H1 (cell line): ENCODE measurements around the gene TAS2R40.

Source experiments
- KDM1A ChIP-seq: fragments of 200-600, 300-600 bp; sonication (generic); IDR thresholded peaks from 2 replicates; pipeline ENCODE4 v1.7.1; 2016; ENCODE audit warnings: mild to moderate bottlenecking, low read length, borderline replicate concordance
- TF ChIP-seq, protein P1 (sequence below): IDR thresholded peaks from 2 replicates; pipeline ENCODE4 v1.6.1; 2012; ENCODE audit warnings: inconsistent platforms
- TF ChIP-seq, protein P2 (sequence below): fragments of 300-600 bp; sonication (generic); IDR thresholded peaks from 2 replicates; pipeline ENCODE4 v1.7.1; 2012; ENCODE audit warnings: low read length, moderate library complexity, mild to moderate bottlenecking, inconsistent platforms; ENCODE audit not compliant: insufficient replicate concordance

GRCh38 chr7:143263266-143264195 is 41.7 kb downstream of the TAS2R40 start, which contains the start of gene GSTK1:
- TF ChIP-seq, protein P1, sequence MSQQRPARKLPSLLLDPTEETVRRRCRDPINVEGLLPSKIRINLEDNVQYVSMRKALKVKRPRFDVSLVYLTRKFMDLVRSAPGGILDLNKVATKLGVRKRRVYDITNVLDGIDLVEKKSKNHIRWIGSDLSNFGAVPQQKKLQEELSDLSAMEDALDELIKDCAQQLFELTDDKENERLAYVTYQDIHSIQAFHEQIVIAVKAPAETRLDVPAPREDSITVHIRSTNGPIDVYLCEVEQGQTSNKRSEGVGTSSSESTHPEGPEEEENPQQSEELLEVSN, result 0 out of 2 replicates have a peak, but pooled peaks have one; percentile 22
- TF ChIP-seq KDM1A, result no peak
- TF ChIP-seq, protein P2, sequence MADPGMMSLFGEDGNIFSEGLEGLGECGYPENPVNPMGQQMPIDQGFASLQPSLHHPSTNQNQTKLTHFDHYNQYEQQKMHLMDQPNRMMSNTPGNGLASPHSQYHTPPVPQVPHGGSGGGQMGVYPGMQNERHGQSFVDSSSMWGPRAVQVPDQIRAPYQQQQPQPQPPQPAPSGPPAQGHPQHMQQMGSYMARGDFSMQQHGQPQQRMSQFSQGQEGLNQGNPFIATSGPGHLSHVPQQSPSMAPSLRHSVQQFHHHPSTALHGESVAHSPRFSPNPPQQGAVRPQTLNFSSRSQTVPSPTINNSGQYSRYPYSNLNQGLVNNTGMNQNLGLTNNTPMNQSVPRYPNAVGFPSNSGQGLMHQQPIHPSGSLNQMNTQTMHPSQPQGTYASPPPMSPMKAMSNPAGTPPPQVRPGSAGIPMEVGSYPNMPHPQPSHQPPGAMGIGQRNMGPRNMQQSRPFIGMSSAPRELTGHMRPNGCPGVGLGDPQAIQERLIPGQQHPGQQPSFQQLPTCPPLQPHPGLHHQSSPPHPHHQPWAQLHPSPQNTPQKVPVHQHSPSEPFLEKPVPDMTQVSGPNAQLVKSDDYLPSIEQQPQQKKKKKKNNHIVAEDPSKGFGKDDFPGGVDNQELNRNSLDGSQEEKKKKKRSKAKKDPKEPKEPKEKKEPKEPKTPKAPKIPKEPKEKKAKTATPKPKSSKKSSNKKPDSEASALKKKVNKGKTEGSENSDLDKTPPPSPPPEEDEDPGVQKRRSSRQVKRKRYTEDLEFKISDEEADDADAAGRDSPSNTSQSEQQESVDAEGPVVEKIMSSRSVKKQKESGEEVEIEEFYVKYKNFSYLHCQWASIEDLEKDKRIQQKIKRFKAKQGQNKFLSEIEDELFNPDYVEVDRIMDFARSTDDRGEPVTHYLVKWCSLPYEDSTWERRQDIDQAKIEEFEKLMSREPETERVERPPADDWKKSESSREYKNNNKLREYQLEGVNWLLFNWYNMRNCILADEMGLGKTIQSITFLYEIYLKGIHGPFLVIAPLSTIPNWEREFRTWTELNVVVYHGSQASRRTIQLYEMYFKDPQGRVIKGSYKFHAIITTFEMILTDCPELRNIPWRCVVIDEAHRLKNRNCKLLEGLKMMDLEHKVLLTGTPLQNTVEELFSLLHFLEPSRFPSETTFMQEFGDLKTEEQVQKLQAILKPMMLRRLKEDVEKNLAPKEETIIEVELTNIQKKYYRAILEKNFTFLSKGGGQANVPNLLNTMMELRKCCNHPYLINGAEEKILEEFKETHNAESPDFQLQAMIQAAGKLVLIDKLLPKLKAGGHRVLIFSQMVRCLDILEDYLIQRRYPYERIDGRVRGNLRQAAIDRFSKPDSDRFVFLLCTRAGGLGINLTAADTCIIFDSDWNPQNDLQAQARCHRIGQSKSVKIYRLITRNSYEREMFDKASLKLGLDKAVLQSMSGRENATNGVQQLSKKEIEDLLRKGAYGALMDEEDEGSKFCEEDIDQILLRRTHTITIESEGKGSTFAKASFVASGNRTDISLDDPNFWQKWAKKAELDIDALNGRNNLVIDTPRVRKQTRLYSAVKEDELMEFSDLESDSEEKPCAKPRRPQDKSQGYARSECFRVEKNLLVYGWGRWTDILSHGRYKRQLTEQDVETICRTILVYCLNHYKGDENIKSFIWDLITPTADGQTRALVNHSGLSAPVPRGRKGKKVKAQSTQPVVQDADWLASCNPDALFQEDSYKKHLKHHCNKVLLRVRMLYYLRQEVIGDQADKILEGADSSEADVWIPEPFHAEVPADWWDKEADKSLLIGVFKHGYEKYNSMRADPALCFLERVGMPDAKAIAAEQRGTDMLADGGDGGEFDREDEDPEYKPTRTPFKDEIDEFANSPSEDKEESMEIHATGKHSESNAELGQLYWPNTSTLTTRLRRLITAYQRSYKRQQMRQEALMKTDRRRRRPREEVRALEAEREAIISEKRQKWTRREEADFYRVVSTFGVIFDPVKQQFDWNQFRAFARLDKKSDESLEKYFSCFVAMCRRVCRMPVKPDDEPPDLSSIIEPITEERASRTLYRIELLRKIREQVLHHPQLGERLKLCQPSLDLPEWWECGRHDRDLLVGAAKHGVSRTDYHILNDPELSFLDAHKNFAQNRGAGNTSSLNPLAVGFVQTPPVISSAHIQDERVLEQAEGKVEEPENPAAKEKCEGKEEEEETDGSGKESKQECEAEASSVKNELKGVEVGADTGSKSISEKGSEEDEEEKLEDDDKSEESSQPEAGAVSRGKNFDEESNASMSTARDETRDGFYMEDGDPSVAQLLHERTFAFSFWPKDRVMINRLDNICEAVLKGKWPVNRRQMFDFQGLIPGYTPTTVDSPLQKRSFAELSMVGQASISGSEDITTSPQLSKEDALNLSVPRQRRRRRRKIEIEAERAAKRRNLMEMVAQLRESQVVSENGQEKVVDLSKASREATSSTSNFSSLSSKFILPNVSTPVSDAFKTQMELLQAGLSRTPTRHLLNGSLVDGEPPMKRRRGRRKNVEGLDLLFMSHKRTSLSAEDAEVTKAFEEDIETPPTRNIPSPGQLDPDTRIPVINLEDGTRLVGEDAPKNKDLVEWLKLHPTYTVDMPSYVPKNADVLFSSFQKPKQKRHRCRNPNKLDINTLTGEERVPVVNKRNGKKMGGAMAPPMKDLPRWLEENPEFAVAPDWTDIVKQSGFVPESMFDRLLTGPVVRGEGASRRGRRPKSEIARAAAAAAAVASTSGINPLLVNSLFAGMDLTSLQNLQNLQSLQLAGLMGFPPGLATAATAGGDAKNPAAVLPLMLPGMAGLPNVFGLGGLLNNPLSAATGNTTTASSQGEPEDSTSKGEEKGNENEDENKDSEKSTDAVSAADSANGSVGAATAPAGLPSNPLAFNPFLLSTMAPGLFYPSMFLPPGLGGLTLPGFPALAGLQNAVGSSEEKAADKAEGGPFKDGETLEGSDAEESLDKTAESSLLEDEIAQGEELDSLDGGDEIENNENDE, result no peak
